ENCODE data around the gene IFIT1B.
"Not testable (repeated sequence)": the region's sequence is repeated elsewhere in the genome, so short reads cannot be mapped to it uniquely, and the experiment has no call there.

IFIT1B gene

GRCh38 chr10:89377705-89378637 is at the start of gene IFIT1B:
IFIT1B (plus strand) TSS chr10:89378056; CDS start chr10:89378136, 80 bp downstream.
- DNase-seq: no peak

GRCh38 chr10:89329151-89329550 is 48.7 kb upstream of the IFIT1B start:
- no peak for DNase-seq

GRCh38 chr10:89330014-89330413 is 47.8 kb upstream of the IFIT1B start:
- DNase-seq: not testable (repeated sequence)

GRCh38 chr10:89330537-89331212 is 47.2 kb upstream of the IFIT1B start:
- DNase-seq: no peak

- not testable (repeated sequence) for DNase-seq
These were observed 46.3 kb upstream of the IFIT1B start for GRCh38 chr10:89331487-89332122.

GRCh38 chr10:89332123-89332633 is 45.7 kb upstream of the IFIT1B start:
- DNase-seq: no peak

GRCh38 chr10:89335226-89335625 is 42.6 kb upstream of the IFIT1B start:
- no peak for DNase-seq

- no peak for DNase-seq
These were observed 41.6 kb upstream of the IFIT1B start for GRCh38 chr10:89336241-89336640.

- no peak for DNase-seq
These were observed 40.4 kb upstream of the IFIT1B start for GRCh38 chr10:89337484-89337883.

GRCh38 chr10:89338713-89339112 is 39.1 kb upstream of the IFIT1B start:
- DNase-seq: no peak

- DNase-seq: no peak
These were observed 38.0 kb upstream of the IFIT1B start for GRCh38 chr10:89339875-89340274.

GRCh38 chr10:89341649-89342048 is 36.2 kb upstream of the IFIT1B start:
- DNase-seq: no peak

GRCh38 chr10:89342206-89342958 is 35.5 kb upstream of the IFIT1B start:
- DNase-seq: no peak

- DNase-seq: no peak
These were observed 34.6 kb upstream of the IFIT1B start for GRCh38 chr10:89343089-89343767.

- no peak for DNase-seq
These were observed 33.7 kb upstream of the IFIT1B start for GRCh38 chr10:89344156-89344555.

- DNase-seq: no peak
These were observed 32.4 kb upstream of the IFIT1B start for GRCh38 chr10:89345367-89346000.

GRCh38 chr10:89346405-89347254 is 31.2 kb upstream of the IFIT1B start:
- no peak for DNase-seq

- no peak for DNase-seq
These were observed 30.0 kb upstream of the IFIT1B start for GRCh38 chr10:89347701-89348457.

- DNase-seq: no peak
These were observed 29.4 kb upstream of the IFIT1B start for GRCh38 chr10:89348481-89348880.

- no peak for DNase-seq
These were observed 28.9 kb upstream of the IFIT1B start for GRCh38 chr10:89348975-89349374.
